GM21786 (cell line): ENCODE measurements around the gene KAT14.
"Not testable (repeated sequence)": the region's sequence is repeated elsewhere in the genome, so short reads cannot be mapped to it uniquely, and the experiment has no call there.

Source experiments
- ATAC-seq: cut with Tn5 transposase; IDR thresholded peaks from one replicate; pipeline ENCODE4 v1.9.1; 2021; ENCODE audit not compliant: unreplicated experiment

The KAT14 gene

GRCh38 chr20:18213002-18213401 is 75.3 kb downstream of the KAT14 start:
- ATAC-seq = no peak

- ATAC-seq = no peak
Observed at GRCh38 chr20:18215566-18215965, 77.9 kb downstream of the KAT14 start.

DNA sequence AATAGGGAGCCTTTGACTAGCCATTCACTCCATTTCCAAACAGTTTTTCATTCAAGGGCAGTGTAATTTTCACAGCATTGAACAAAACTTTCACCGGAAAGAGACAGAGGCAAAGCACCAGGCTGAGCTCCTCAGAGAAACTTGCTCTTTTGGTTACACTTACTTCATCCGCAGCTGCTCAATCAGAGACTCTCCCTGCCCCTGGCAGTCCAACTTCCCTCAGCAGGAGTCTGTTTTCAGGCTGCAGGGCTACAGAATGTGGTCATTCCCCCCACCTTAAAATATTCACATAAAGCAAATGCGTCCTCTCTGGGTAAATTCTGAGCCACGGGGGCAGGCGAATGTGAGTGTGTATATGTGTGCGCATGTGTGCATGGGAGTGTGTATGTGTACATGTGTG is 80.6 kb downstream of the KAT14 start:
- ATAC-seq = no peak

DNA sequence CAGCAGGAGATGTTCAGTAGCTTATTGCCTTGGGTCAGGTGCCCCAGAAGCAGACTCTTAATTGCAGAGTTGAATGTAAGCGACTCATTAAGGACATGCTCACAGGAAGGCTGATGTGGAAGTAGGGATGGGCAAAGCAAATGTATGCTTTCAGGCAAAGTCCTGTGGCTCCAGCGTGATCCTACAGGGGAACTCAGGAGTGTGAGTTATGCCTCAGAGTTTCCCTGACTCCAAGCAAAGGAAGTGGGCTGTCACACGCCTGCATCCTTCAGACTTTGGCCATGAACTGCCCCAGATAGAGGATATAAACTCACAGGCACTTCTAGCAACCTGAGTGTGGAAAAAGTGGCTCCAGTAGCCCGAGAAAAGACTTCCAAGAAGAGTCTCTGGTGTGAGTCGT is 85.7 kb downstream of the KAT14 start:
- no peak for ATAC-seq

DNA sequence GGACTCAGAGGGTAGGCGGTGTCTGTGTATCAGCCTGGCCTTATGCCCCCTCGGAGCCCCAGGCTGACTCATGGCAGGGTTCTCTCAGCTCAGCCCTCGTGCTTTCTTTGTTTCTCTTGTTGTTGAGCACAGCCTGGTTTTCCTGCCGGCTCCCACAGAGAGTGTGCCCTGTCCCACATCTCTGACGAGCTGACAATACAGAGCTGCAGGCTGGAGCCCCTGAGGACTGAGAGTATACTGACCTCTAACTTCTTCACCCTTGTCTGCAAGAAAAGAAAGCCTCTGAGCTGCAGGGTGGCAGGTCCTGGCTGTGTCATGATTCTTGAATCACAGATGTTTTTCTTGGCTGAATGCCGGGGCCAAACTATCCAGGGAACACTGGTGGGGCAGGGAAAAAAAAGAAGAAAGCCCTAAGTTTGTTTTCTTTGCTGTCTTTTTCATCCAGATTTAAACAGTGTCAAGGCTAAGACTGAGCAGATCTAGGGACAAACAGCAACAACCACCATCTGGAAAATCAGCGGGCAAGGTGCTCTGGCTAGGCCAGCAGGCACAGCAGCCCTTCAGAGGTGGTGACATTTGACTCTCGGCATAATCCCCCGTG is 87.4 kb downstream of the KAT14 start:
- ATAC-seq = no peak

GRCh38 chr20:18225632-18226031 is 88.0 kb downstream of the KAT14 start:
- ATAC-seq = no peak

DNA sequence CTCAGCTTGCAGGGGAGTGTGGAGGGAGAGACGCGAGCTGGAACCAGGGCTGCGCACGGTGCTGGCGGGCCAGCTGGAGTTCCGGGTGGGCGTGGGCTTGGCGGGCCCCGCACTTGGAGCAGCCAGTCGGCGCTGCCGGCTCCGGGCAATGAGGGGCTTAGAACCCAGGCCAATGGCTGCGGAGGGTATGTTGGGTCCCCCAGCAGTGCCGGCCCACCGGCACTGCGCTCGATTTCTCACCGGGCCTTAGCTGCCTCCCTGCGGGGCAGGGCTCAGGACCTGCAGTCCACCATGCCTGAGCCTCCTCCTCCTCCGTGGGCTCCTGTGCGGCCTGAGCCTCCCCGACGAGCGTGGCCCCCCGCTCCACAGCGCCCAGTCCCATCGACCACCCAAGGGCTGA is 89.1 kb downstream of the KAT14 start:
- not testable (repeated sequence) for ATAC-seq

GRCh38 chr20:18233408-18233943 is 95.8 kb downstream of the KAT14 start:
- ATAC-seq = no peak
